A549 treated with CORT108297 at 1 μM for 4 hours (cell line): ENCODE measurements around the gene SPANXN5. TPM values are rescaled to one million over a fixed set of nuclear protein-coding genes. Genes with fewer than 3 reads are reported as not detected.

Experiments
- total RNA-seq: library from RNA; stranded (reverse); fragments of 200-300 nt; extraction: Qiagen RNA extraction; gene quantifications from 5 replicates; pipeline ENCODE4 v1.2.3, GENCODE V29; 2022

The SPANXN5 gene
- total RNA-seq: 0.07 to 0.13 TPM in 2 of 5 replicates, not detected in the others

DNA sequence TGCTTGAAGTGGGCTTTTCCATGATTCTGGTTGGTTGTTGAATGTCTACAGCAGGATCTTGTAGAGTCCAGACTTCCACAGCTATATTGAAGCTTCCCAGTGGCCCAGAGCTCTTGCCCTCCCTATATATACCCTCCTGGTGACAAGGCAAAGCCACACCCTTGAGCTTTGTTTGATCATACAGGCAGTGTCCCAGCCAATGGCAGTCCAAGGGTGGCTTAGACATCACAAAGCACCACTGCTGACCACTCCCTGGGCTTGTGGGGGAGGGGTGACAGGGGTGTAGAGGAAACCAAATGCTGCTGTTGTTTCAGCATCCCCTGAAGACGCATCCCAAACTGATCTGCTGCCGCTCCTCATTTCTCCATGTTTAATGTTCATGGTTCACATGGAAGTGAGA lies at the start of gene SPANXN5:
TSS of gene SPANXN5 (minus strand) at position 101 of the 400 bp plus-strand sequence. CDS start at position 22, 79 bp downstream.

DNA sequence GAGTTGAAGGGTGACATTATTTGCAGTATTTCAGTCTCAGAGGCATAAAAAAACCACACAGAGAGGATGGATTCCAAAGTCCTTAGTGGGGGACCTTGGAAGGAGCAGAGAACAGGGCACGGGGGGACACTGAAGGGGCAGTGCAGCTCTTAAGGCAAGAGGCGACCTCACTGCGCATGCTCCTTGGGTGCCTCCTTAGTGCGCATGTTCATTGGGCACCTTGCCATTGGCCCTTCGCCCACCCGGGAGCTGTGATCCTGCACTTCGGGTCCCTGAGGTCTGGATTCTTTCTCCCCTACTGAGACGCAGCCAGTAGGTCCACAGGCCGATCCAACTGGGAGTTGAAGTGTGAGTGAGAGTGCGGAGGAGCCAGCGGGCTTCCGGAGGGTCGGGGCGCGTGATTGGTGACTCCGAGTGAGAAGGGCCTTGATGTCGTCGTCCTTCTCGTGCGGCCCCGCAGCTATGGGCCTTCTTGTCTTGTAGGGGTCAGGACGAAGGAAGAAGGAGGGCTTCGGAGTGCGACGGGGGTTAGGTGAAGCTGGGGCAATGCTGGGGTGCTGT lies 13.9 kb upstream of the SPANXN5 start, which contains the start of gene XAGE5:
TSS of gene XAGE5 (plus strand) at position 223 of the 561 bp plus-strand sequence. CDS start 1,280 bp downstream, outside the sequence.

GRCh38 chrX:52750952-52751351 lies 46.3 kb downstream of the SPANXN5 start, which contains the start of gene SSX2B:
Gene SSX2B, plus strand, starts transcription at chrX:52751252. Its CDS starts 1,429 bp downstream, at chrX:52752681.

Other genes with a start within 250 kb of the SPANXN5 start
- gene SSX7, start 142.5 kb downstream of the SPANXN5 start, total RNA-seq: not detected in 5 replicates
- gene SSX2, start 90.2 kb downstream of the SPANXN5 start, total RNA-seq: not detected in 5 replicates
- gene SSX2B, start 46.2 kb downstream of the SPANXN5 start, total RNA-seq: not detected in 5 replicates
- gene XAGE5, start 13.9 kb upstream of the SPANXN5 start, total RNA-seq: not detected in 5 replicates
- not detected in 5 replicates for gene XAGE3, start 70.7 kb upstream of the SPANXN5 start, total RNA-seq
- gene FAM156B, start 99.9 kb upstream of the SPANXN5 start, total RNA-seq: 6.5 to 17.2 TPM (median 8.5 TPM) in 5 replicates
- 12.9 to 20.8 TPM (median 18.1 TPM) in 5 replicates for gene FAM156A, start 161.1 kb upstream of the SPANXN5 start, total RNA-seq